SK-N-MC (cell line): Measurements from ENCODE around the gene DLGAP4.

Experiments
- DNase-seq: peaks from one replicate; pipeline ENCODE4 v3.0.0-alpha.2; 2011; ENCODE audit warnings: low read depth, low spot score
- H3K27ac ChIP-seq: fragments of 200-600 bp; sonication (generic); 2 replicates; pipeline ENCODE4 v1.5.1; 2016; ENCODE audit warnings: mixed run types
- H3K36me3 ChIP-seq: fragments of 200-600 bp; sonication (generic); 2 replicates; pipeline ENCODE4 v1.6.1; 2017; ENCODE audit warnings: antibody characterized with exemption, low read length, mixed read lengths; ENCODE audit not compliant: insufficient read depth
- H3K4me3 ChIP-seq: fragments of 200-600 bp; sonication (generic); 2 replicates; pipeline ENCODE4 v1.5.1; 2016
- H3K9ac ChIP-seq: fragments of 200-600 bp; sonication (generic); 2 replicates; pipeline ENCODE4 v1.8.0; 2017; ENCODE audit warnings: mixed run types, mixed read lengths; ENCODE audit not compliant: insufficient read length
- H3K9me3 ChIP-seq: fragments of 200-600 bp; sonication (generic); 2 replicates; pipeline ENCODE4 v1.6.1; 2017; ENCODE audit warnings: low read depth, mild to moderate bottlenecking, antibody characterized with exemption, low read length, moderate library complexity, mixed read lengths
- EZH2 ChIP-seq: fragments of 200-600 bp; sonication (generic); IDR thresholded peaks from one replicate; pipeline ENCODE4 v1.6.1; 2017; ENCODE audit warnings: antibody characterized with exemption
- FOXP2 ChIP-seq: optimal IDR thresholded peaks from 2 replicates; pipeline ENCODE3; 2011; ENCODE audit warnings: mild to moderate bottlenecking, moderate library complexity; ENCODE audit not compliant: insufficient read depth; ENCODE audit errors: extremely low read length, control extremely low read depth
- POLR2AphosphoS5 ChIP-seq: IDR thresholded peaks from 2 replicates; pipeline ENCODE4 v1.6.1; 2012; ENCODE audit warnings: mild to moderate bottlenecking, low read depth, low read length, borderline replicate concordance

The DLGAP4 gene

GRCh38 chr20:36496707-36497669 is 190.8 kb downstream of the DLGAP4 start:
- Histone ChIP-seq H3K9me3 (no peaks in the 10 kb centered on the region), H3K4me3 (no peak overlapping the region), H3K9ac (no peak overlapping the region), H3K27ac (no peak overlapping the region), H3K36me3 (peaks cover 14% of the 10 kb centered on the region; the same call in 1 of the 2 replicates)
- no peak for DNase-seq
- no peak for TF ChIP-seq EZH2
- TF ChIP-seq FOXP2, result no peak
- no peak for TF ChIP-seq POLR2AphosphoS5

DNA sequence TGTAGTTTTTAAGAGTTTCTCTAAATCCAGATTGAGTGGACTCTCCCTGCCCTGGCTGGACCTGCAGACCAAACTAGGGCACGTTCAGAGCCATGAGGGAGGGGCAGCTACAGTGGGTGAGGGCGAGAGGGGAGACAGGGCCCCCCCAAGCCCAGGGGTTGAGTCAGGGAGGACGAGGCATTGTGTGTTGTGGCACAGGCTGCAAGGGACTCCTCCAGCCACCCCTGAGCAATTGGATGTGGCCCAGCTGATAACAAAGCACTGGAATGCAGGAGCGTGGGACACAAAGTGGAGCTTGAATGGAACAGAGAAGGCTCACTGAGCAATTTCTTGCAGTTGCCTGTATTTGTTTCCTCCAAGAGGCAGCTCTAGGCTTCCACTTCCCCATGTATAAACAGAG is 191.7 kb downstream of the DLGAP4 start:
- no peak for TF ChIP-seq POLR2AphosphoS5
- TF ChIP-seq FOXP2, result no peak
- TF ChIP-seq EZH2, result no peak
- H3K27ac ChIP-seq, result no peak overlapping the region
- H3K9ac ChIP-seq, result no peak overlapping the region
- no peaks in the 10 kb centered on the region for H3K9me3 ChIP-seq
- H3K36me3 ChIP-seq, result peaks cover 14% of the 10 kb centered on the region; the same call in 1 of the 2 replicates
- no peak overlapping the region for H3K4me3 ChIP-seq
- no peak for DNase-seq

DNA sequence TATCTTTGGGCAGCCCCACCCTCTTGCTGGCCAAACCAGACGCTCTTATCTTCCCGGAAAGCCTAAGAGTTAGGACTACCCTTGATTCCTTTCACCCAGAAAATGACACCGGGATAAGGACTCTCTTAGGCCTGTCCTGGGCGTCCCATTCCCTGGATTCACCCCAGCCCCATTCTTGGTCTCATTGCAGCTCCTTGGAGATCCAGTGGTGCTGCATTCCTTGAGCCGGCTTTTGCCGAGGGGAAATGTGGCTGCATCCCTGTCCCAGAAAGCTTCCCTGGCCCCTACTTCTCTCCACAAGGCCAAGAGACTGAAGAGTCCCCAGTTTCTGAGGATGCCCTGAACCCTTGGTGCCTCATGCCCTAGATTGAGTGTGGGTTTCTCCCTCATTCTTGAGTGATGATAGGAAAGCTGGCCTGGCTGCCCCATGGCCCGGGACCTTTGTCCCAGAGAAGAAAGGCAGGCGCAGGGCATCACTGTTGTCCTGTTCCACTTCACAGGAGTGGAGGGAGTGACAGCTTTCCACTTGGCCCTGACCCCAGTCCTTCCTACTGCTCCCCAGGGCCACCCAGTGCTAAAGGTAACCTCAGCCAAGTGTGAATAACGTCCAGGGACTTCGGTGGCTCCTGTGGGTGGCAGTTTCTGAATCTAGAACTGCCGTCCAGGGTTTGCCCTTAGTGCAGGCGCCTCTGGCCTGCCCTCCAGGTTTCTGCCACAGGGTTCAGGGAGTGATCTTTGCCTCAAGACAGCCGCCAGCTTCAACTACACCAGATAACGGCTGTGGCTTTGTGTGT is 192.4 kb downstream of the DLGAP4 start:
- TF ChIP-seq EZH2 (no peak), POLR2AphosphoS5 (no peak), FOXP2 (no peak)
- Histone ChIP-seq H3K36me3 (peaks cover 14% of the 10 kb centered on the region; the same call in 1 of the 2 replicates), H3K4me3 (no peak overlapping the region), H3K9ac (no peak overlapping the region), H3K9me3 (no peaks in the 10 kb centered on the region), H3K27ac (no peak overlapping the region)
- no peak for DNase-seq

- H3K4me3 ChIP-seq, result no peak overlapping the region
- DNase-seq, result no peak
- H3K36me3 ChIP-seq, result peaks cover 16% of the 10 kb centered on the region
- TF ChIP-seq FOXP2, result no peak
- no peak for TF ChIP-seq POLR2AphosphoS5
- TF ChIP-seq EZH2, result no peak
- H3K9me3 ChIP-seq, result no peaks in the 10 kb centered on the region
- H3K27ac ChIP-seq, result no peak overlapping the region
- no peak overlapping the region for H3K9ac ChIP-seq
Observed at GRCh38 chr20:36499211-36499610, 193.1 kb downstream of the DLGAP4 start.

DNA sequence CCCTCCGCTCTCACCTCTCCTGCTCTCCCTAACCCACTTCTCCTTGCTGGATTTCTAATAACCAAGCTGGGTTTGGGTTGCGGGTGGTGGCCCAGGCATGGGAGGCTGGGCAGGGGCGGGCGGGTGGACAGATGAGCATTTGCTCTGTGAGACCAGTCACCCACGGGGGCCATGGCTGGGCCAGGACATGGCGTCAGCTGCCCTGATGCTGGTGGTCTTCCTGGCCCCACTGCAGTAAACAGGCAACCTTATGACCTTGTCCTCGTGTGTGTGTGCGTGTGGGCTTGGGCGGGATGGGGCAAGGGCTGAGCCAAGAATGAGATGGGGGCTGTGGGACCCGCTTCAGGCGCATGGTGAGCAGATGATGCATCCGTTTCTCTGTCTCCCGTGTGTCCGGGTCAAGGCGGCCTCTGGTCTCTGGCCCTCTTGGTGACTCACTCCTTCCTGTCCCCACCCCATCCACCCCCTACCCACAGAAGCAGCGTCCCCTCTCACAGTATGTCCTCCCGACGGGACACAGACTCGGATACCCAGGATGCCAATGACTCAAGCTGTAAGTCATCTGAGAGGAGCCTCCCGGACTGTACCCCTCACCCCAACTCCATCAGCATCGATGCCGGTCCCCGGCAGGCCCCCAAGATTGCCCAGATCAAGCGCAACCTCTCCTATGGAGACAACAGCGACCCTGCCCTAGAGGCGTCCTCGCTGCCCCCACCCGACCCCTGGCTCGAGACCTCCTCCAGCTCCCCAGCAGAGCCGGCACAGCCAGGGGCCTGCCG is 193.8 kb downstream of the DLGAP4 start:
- Histone ChIP-seq H3K9ac (no peak overlapping the region), H3K36me3 (peaks cover 21% of the 10 kb centered on the region), H3K27ac (no peak overlapping the region), H3K4me3 (no peak overlapping the region), H3K9me3 (no peaks in the 10 kb centered on the region)
- no peak for DNase-seq
- TF ChIP-seq EZH2, result no peak
- TF ChIP-seq FOXP2, result no peak
- TF ChIP-seq POLR2AphosphoS5, result no peak

DNA sequence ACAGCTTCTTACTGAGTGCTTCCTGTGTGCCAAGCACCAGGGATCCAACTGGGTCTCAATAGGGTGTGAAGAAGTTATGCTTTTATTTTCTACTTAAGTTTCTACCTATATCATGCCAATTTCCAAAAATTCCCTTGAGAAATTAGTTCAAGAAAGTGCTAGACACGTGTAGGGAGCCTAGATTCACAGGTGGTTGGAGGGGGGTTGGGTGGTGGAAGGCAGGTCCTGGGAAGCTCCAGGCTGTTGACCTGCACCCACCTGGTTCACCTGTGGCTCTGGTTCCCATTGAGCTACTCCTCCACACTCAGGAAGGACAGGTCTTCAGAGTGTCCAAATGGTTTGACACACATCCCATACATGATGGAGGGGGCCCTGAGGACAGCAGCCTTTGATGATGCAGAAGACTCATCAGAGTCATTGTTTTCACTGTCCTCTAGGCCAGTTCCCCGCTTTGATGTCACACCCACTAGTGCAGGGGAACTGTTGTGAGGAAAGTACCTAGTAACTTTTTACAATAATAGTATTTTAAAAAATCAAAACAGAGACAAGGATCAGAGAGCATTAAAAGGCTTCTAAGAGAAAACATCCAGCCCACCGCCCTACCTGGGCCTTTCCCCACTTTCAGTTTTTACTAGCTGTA is 195.3 kb downstream of the DLGAP4 start:
- H3K9ac ChIP-seq, result no peak overlapping the region
- peaks cover 21% of the 10 kb centered on the region for H3K36me3 ChIP-seq
- H3K9me3 ChIP-seq, result no peaks in the 10 kb centered on the region
- no peak for DNase-seq
- H3K27ac ChIP-seq, result no peak overlapping the region
- no peak overlapping the region for H3K4me3 ChIP-seq
- TF ChIP-seq POLR2AphosphoS5, result no peak
- TF ChIP-seq FOXP2, result no peak
- no peak for TF ChIP-seq EZH2

DNA sequence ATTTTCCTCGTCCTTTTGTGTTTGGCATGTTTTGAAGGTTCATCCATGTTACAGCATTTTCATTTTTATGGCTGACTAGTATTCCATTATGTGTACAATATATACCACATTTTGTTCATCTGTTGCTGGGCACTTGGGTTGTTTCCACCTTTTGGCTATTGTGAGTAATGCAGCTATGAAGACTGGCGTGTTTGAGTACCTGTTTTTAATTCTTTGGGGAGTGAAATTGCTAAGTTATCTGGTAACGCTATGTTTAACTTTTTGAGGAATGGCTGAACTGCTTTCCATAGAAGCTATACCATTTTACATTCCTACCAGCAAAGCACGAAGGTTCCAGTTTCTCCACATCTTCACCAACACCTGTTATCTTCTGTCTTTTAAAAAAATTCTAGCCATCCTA is 198.2 kb downstream of the DLGAP4 start:
- peaks cover 15% of the 10 kb centered on the region for H3K36me3 ChIP-seq
- no peak overlapping the region for H3K27ac ChIP-seq

More for the DNA sequence above, 198.2 kb downstream of the DLGAP4 start:
- no peak for TF ChIP-seq POLR2AphosphoS5
- TF ChIP-seq EZH2, result no peak
- no peak for TF ChIP-seq FOXP2
- Histone ChIP-seq H3K9me3 (no peaks in the 10 kb centered on the region), H3K9ac (no peak overlapping the region), H3K4me3 (no peak overlapping the region)
- DNase-seq, result no peak
